Left kidney (tissue), 8 donors: ENCODE results near the gene TAS2R19. TPM values are rescaled to one million over a fixed set of nuclear protein-coding genes. Genes with fewer than 3 reads are reported as not detected.
"Not testable (repeated sequence)": the region's sequence is repeated elsewhere in the genome, so short reads cannot be mapped to it uniquely, and the experiment has no call there.

Source experiments
- DNase-seq: peaks from one replicate; pipeline ENCODE4 v3.0.0-alpha.2; 2013
- long read RNA-seq, 8 donors: transcript quantifications; one replicate each; lab custom pipeline, GENCODE V29; 2026
- polyA plus RNA-seq: library from polyadenylated mRNA; unstranded; fragments of 120-200 nt; gene quantifications from one replicate; pipeline ENCODE4 v1.2.1, GENCODE V29; 2013; ENCODE audit not compliant: insufficient read length

Gene TAS2R19
- 1.9 TPM for polyA plus RNA-seq
- long read RNA-seq, donor 1, result 0 reads
- long read RNA-seq, donor 2, result 0 reads
- long read RNA-seq, donor 3, partial matches to known transcripts, result 0 of 4 reads
- long read RNA-seq, donor 3, other reads (novel, unspliced or antisense), result 0 of 4 reads
- long read RNA-seq, donor 4, result 0 reads
- long read RNA-seq, donor 5, partial matches to known transcripts, result 0 of 2 reads
- long read RNA-seq, donor 5, other reads (novel, unspliced or antisense), result 0 of 2 reads
- long read RNA-seq, donor 6, result 0 reads
- long read RNA-seq, donor 7, partial matches to known transcripts, result 0 of 1 reads
- long read RNA-seq, donor 7, other reads (novel, unspliced or antisense), result 0 of 1 reads
- long read RNA-seq, donor 8, partial matches to known transcripts, result 0 of 1 reads
- long read RNA-seq, donor 8, other reads (novel, unspliced or antisense), result 0 of 1 reads

- DNase-seq, result no peak
Measured at GRCh38 chr12:11022520-11022919, at the start of gene TAS2R19. TAS2R19 (minus strand) TSS chr12:11022620; CDS start chr12:11022571, 49 bp downstream.

- DNase-seq, result no peak
Measured at GRCh38 chr12:11071414-11071813, 49.0 kb upstream of the TAS2R19 start.

GRCh38 chr12:11070999-11071398 is 48.6 kb upstream of the TAS2R19 start:
- no peak for DNase-seq

- DNase-seq, result no peak
Measured at GRCh38 chr12:11069854-11070365, 47.5 kb upstream of the TAS2R19 start.

- no peak for DNase-seq
Measured at GRCh38 chr12:11067514-11067913, 45.1 kb upstream of the TAS2R19 start.

- DNase-seq, result not testable (repeated sequence)
Measured at GRCh38 chr12:11062194-11062593, 39.8 kb upstream of the TAS2R19 start, which contains the start of gene TAS2R46. TAS2R46 (minus strand) TSS chr12:11062294; CDS start chr12:11062294, 0 bp downstream.

GRCh38 chr12:11059784-11060183 is 37.4 kb upstream of the TAS2R19 start:
- no peak for DNase-seq

GRCh38 chr12:11059041-11059440 is 36.6 kb upstream of the TAS2R19 start:
- DNase-seq, result no peak

- DNase-seq, result no peak
Measured at GRCh38 chr12:11055306-11055705, 32.9 kb upstream of the TAS2R19 start.

GRCh38 chr12:11049806-11050531 is 27.5 kb upstream of the TAS2R19 start:
- DNase-seq, result not testable (repeated sequence)

GRCh38 chr12:11041366-11041765 is 18.9 kb upstream of the TAS2R19 start:
- not testable (repeated sequence) for DNase-seq

GRCh38 chr12:11040162-11040561 is 17.7 kb upstream of the TAS2R19 start:
- DNase-seq, result no peak

GRCh38 chr12:11039171-11039570 is 16.8 kb upstream of the TAS2R19 start:
- no peak for DNase-seq

- DNase-seq, result not testable (repeated sequence)
Measured at GRCh38 chr12:11033959-11034358, 11.5 kb upstream of the TAS2R19 start.

GRCh38 chr12:11031307-11031706 is 8.9 kb upstream of the TAS2R19 start, which contains the start of gene TAS2R31:
TAS2R31 (minus strand) TSS chr12:11031407; CDS start chr12:11031335, 72 bp downstream.
- DNase-seq, result no peak

- no peak for DNase-seq
Measured at GRCh38 chr12:11026118-11026517, 3.7 kb upstream of the TAS2R19 start.

- no peak for DNase-seq
Measured at GRCh38 chr12:11023387-11023786, 967 bp upstream of the TAS2R19 start.

GRCh38 chr12:11016937-11017336 is 5.5 kb downstream of the TAS2R19 start:
- DNase-seq, result no peak

GRCh38 chr12:11015775-11016430 is 6.5 kb downstream of the TAS2R19 start:
- DNase-seq, result no peak

GRCh38 chr12:11014234-11014633 is 8.2 kb downstream of the TAS2R19 start:
- DNase-seq, result no peak

- no peak for DNase-seq
Measured at GRCh38 chr12:11007608-11008007, 14.8 kb downstream of the TAS2R19 start.

- no peak for DNase-seq
Measured at GRCh38 chr12:10998204-10998603, 24.2 kb downstream of the TAS2R19 start, which contains the start of gene TAS2R20. TAS2R20 (minus strand) TSS chr12:10998304; CDS start chr12:10997875, 429 bp downstream.
